Skeletal muscle satellite cell (primary cell): ENCODE data around the gene SLX1B. TPM values are rescaled to one million over a fixed set of nuclear protein-coding genes. Genes with fewer than 3 reads are reported as not detected.
"Not testable (repeated sequence)": the region's sequence is repeated elsewhere in the genome, so short reads cannot be mapped to it uniquely, and the experiment has no call there.

Experiments
- H3K27me3 ChIP-seq: 2 replicates; pipeline ENCODE4 v1.7.0; 2013; ENCODE audit warnings: low read length; ENCODE audit not compliant: control insufficient read depth, insufficient read depth
- H3K36me3 ChIP-seq: 2 replicates; pipeline ENCODE4 v1.7.0; 2013; ENCODE audit warnings: mild to moderate bottlenecking, control low read depth, low read length; ENCODE audit not compliant: insufficient read depth
- H3K4me1 ChIP-seq: 2 replicates; pipeline ENCODE4 v1.7.0; 2013; ENCODE audit warnings: low read length; ENCODE audit not compliant: control insufficient read depth, insufficient read depth
- H3K4me2 ChIP-seq: 2 replicates; pipeline ENCODE4 v1.7.0; 2013; ENCODE audit warnings: mild to moderate bottlenecking, low read length
- H3K4me3 ChIP-seq: 2 replicates; pipeline ENCODE4 v1.7.0; 2013; ENCODE audit warnings: low read length
- H3K9ac ChIP-seq: 2 replicates; pipeline ENCODE4 v1.7.0; 2013; ENCODE audit warnings: mild to moderate bottlenecking, low read depth, low read length, moderate library complexity
- H3K9me3 ChIP-seq: replicated peaks from 2 replicates; pipeline ENCODE4 v1.7.0; 2013; ENCODE audit warnings: mild to moderate bottlenecking, control low read depth, low read length
- total RNA-seq: library from RNA; depleted of rRNA; stranded (reverse); fragments of >200 nt; gene quantifications from 2 replicates; pipeline ENCODE4 v1.2.3, GENCODE V29; 2012; rRNA removed

Gene SLX1B
- total RNA-seq, result 17.7 and 24.5 TPM in 2 replicates

GRCh38 chr16:29454269-29454668, at the start of gene SLX1B, which contains the start of gene BOLA2:
Gene SLX1B, plus strand, starts transcription at chr16:29454533.
Gene BOLA2, minus strand, starts transcription at chr16:29454351. Its CDS starts 98 bp downstream, at chr16:29454253.
- not testable (repeated sequence) for H3K4me3 ChIP-seq, H3K36me3 ChIP-seq, H3K9ac ChIP-seq, H3K9me3 ChIP-seq, H3K4me1 ChIP-seq, H3K4me2 ChIP-seq, H3K27me3 ChIP-seq

GRCh38 chr16:29405249-29405648, 49.1 kb upstream of the SLX1B start:
- not testable (repeated sequence) for H3K4me1 ChIP-seq, H3K9me3 ChIP-seq, H3K36me3 ChIP-seq, H3K27me3 ChIP-seq, H3K9ac ChIP-seq, H3K4me3 ChIP-seq, H3K4me2 ChIP-seq

GRCh38 chr16:29423587-29423986, 30.7 kb upstream of the SLX1B start:
- H3K4me2 ChIP-seq, H3K9me3 ChIP-seq: not testable (repeated sequence)

GRCh38 chr16:29425390-29425789, 28.9 kb upstream of the SLX1B start:
- H3K4me1 ChIP-seq, H3K27me3 ChIP-seq, H3K4me2 ChIP-seq, H3K4me3 ChIP-seq, H3K36me3 ChIP-seq, H3K9ac ChIP-seq, H3K9me3 ChIP-seq: not testable (repeated sequence)

More at GRCh38 chr16:29423587-29423986, 30.7 kb upstream of the SLX1B start:
- H3K27me3 ChIP-seq, H3K4me1 ChIP-seq, H3K36me3 ChIP-seq, H3K9ac ChIP-seq, H3K4me3 ChIP-seq: not testable (repeated sequence)

- not testable (repeated sequence) for H3K4me1 ChIP-seq, H3K9ac ChIP-seq, H3K4me3 ChIP-seq, H3K27me3 ChIP-seq, H3K36me3 ChIP-seq, H3K4me2 ChIP-seq, H3K9me3 ChIP-seq
Measured at GRCh38 chr16:29453754-29454153, 579 bp upstream of the SLX1B start.

- not testable (repeated sequence) for H3K9ac ChIP-seq, H3K4me2 ChIP-seq, H3K27me3 ChIP-seq, H3K4me3 ChIP-seq, H3K9me3 ChIP-seq, H3K36me3 ChIP-seq, H3K4me1 ChIP-seq
Measured at GRCh38 chr16:29454828-29455227, 495 bp downstream of the SLX1B start.

GRCh38 chr16:29457660-29458059, 3.3 kb downstream of the SLX1B start:
- not testable (repeated sequence) for H3K36me3 ChIP-seq, H3K9ac ChIP-seq, H3K9me3 ChIP-seq, H3K4me3 ChIP-seq, H3K4me2 ChIP-seq, H3K27me3 ChIP-seq, H3K4me1 ChIP-seq

GRCh38 chr16:29459706-29460646, 5.6 kb downstream of the SLX1B start, which contains the start of gene SULT1A4:
Gene SULT1A4, plus strand, starts transcription at chr16:29459913. Its CDS starts 1,473 bp downstream, at chr16:29461386.
- H3K4me3 ChIP-seq, H3K36me3 ChIP-seq, H3K9me3 ChIP-seq, H3K4me2 ChIP-seq, H3K4me1 ChIP-seq, H3K27me3 ChIP-seq, H3K9ac ChIP-seq: not testable (repeated sequence)

GRCh38 chr16:29460647-29461030, 6.3 kb downstream of the SLX1B start:
- not testable (repeated sequence) for H3K4me1 ChIP-seq, H3K9ac ChIP-seq, H3K27me3 ChIP-seq, H3K4me2 ChIP-seq, H3K9me3 ChIP-seq, H3K4me3 ChIP-seq, H3K36me3 ChIP-seq

- not testable (repeated sequence) for H3K9me3 ChIP-seq, H3K27me3 ChIP-seq, H3K36me3 ChIP-seq, H3K4me2 ChIP-seq, H3K4me3 ChIP-seq, H3K4me1 ChIP-seq, H3K9ac ChIP-seq
Measured at GRCh38 chr16:29465985-29466824, 11.9 kb downstream of the SLX1B start.

- not testable (repeated sequence) for H3K27me3 ChIP-seq, H3K9ac ChIP-seq, H3K4me2 ChIP-seq, H3K36me3 ChIP-seq, H3K9me3 ChIP-seq, H3K4me1 ChIP-seq, H3K4me3 ChIP-seq
Measured at GRCh38 chr16:29466904-29467303, 12.6 kb downstream of the SLX1B start.
